GM10266 (cell line): ENCODE results near the gene PRR5.

Experiments
- DNase-seq: peaks from one replicate; pipeline ENCODE4 v3.0.0; 2012; ENCODE audit errors: extremely low spot score
- TF ChIP-seq, protein P1 (sequence below): IDR thresholded peaks from 2 replicates; pipeline ENCODE4 v1.5.1; 2012; ENCODE audit warnings: mild to moderate bottlenecking, low read depth; ENCODE audit not compliant: control insufficient read depth, insufficient read depth; ENCODE audit errors: missing control alignments

The PRR5 gene

DNA sequence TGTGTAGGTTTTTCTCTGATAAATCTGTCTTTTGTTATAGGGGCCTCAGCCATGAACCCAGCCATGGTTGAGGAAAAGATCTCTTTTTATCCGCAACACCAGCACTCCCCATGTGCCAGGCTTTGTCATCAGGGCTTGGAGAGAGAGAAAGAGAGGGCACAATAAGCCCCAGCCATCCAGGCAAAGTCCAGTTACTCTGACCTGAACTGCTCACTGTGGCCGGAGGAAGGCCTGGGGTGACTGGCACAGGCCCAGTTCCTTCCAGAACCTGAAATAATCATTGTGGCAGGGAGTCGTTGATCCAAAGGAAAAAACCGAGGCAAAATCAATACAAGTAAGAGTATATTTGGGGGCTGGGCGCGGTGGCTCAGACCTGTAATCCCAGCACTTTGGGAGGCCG lies 46.5 kb downstream of the PRR5 start:
- DNase-seq: no peak
- TF ChIP-seq, protein P1, sequence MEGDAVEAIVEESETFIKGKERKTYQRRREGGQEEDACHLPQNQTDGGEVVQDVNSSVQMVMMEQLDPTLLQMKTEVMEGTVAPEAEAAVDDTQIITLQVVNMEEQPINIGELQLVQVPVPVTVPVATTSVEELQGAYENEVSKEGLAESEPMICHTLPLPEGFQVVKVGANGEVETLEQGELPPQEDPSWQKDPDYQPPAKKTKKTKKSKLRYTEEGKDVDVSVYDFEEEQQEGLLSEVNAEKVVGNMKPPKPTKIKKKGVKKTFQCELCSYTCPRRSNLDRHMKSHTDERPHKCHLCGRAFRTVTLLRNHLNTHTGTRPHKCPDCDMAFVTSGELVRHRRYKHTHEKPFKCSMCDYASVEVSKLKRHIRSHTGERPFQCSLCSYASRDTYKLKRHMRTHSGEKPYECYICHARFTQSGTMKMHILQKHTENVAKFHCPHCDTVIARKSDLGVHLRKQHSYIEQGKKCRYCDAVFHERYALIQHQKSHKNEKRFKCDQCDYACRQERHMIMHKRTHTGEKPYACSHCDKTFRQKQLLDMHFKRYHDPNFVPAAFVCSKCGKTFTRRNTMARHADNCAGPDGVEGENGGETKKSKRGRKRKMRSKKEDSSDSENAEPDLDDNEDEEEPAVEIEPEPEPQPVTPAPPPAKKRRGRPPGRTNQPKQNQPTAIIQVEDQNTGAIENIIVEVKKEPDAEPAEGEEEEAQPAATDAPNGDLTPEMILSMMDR: no peak

GRCh38 chr22:44750481-44750880 lies 48.5 kb downstream of the PRR5 start:
- TF ChIP-seq, protein P1: no peak
- no peak for DNase-seq

DNA sequence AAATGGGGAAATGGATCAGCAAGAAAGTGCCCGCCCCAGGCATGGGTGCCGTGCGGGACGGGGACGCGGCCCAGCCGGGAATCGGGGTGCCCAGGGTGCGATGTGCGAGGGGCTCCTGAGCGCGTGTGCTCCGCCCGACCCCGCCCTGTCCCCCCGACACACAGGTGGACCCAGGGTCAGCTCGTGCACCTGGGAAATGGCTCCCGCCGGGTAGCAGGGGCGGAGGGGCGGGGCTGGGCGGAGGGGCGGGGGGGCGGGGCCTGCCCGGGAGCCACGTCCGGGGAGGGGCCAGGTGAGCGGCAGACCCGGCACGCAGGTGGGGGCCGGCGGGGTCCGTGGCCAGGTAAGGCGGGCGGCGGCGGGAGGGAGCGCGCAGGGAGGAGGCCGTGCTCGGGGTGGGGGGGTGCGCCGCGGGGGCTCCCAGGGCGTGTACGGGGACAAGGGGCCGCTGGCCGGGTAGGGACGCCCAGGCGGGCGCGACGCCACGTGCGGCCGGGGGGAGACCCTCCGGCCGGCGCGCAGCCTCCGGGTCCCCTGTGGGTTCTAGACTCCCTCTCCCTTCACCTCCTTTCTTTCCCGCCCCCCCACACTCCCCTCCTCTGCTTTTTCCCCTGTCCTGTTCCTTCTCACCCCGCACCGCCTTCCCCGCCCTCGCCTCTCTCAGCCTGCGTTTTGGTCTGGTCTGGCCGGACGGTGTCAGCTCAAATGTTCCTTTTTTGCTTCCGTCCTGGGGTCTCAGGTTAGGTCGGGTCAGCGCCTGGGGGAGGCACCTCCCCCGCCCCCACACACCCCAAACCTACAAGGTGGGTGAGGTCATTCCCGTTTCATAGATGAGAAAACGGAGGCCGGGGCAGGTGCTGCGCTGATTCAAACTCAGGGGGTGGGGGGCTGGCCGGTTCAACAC lies 50.5 kb downstream of the PRR5 start, which contains the start of gene ARHGAP8:
ARHGAP8 (plus strand) TSS at position 291 of the 904 bp plus-strand sequence. CDS start 33,953 bp downstream, outside the sequence.
- TF ChIP-seq, protein P1: no peak
- no peak for DNase-seq

GRCh38 chr22:44753189-44754042 lies 51.4 kb downstream of the PRR5 start:
- DNase-seq: no peak
- TF ChIP-seq, protein P1: no peak

DNA sequence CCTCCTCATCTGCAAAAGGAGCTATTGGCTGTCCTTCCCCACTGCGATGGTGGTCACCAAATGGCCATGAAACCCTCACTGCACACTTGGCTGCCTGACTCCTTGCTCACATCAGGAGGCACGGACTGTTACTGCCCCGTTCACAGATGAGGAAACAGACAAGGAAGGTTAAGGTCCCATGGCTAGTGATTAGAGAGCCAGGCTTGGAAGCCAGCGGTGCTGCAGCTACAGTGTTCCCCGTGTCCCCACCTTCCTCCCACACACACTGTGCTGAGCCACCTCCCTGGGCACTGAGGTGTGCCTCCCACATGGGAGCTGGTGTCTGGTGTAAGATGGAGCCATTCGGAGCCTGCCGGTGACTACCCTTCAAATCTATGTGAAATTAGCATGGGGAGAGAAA lies 53.0 kb downstream of the PRR5 start:
- TF ChIP-seq, protein P1: no peak
- no peak for DNase-seq

DNA sequence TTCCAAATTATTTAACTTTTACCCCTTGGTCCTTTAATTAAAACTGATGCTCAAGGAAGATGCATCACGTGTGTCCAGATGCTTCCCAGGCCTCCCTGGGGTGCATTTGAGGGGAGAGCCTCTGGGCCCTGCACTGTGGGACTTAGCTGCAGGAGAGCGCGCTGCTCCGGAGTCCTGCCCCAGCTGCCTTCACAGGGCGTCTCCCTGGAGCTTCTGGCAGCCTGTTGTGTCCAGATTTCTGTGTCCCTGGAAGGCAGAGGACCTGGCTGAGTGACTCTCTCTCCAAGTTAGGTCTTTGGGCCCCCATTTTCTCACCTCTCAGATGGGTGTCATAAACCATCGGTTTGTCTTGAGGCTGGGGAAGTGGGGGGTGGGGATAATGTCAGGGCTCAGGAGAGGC lies 53.4 kb downstream of the PRR5 start:
- TF ChIP-seq, protein P1: no peak
- DNase-seq: no peak
